CD4-positive, alpha-beta T cell treated with Interleukin-4 for 4 hours (primary cell): ENCODE results near the gene LGR6.
"Not testable (repeated sequence)": the region's sequence is repeated elsewhere in the genome, so short reads cannot be mapped to it uniquely, and the experiment has no call there.

Source experiments
- DNase-seq: peaks from one replicate; pipeline ENCODE4 v3.0.0-alpha.2; 2020

Gene LGR6

GRCh38 chr1:202227053-202227672 is 33.6 kb downstream of the LGR6 start:
- no peak for DNase-seq

- no peak for DNase-seq
Observed at GRCh38 chr1:202227997-202228401, 34.4 kb downstream of the LGR6 start.

GRCh38 chr1:202228484-202229122 is 35.0 kb downstream of the LGR6 start:
- DNase-seq = no peak

- DNase-seq = no peak
Observed at GRCh38 chr1:202229376-202229775, 35.8 kb downstream of the LGR6 start.

GRCh38 chr1:202230061-202230938 is 36.7 kb downstream of the LGR6 start:
- DNase-seq = no peak

GRCh38 chr1:202230939-202231645 is 37.5 kb downstream of the LGR6 start:
- DNase-seq = no peak

GRCh38 chr1:202233171-202233570 is 39.6 kb downstream of the LGR6 start:
- DNase-seq = no peak

GRCh38 chr1:202233804-202234203 is 40.2 kb downstream of the LGR6 start:
- DNase-seq = no peak

- no peak for DNase-seq
Observed at GRCh38 chr1:202234331-202235002, 40.9 kb downstream of the LGR6 start.

- no peak for DNase-seq
Observed at GRCh38 chr1:202235003-202235660, 41.5 kb downstream of the LGR6 start.

GRCh38 chr1:202235856-202236837 is 42.5 kb downstream of the LGR6 start:
- DNase-seq = peak; percentile 60

- no peak for DNase-seq
Observed at GRCh38 chr1:202237052-202237451, 43.5 kb downstream of the LGR6 start.

GRCh38 chr1:202238914-202239313 is 45.3 kb downstream of the LGR6 start:
- no peak for DNase-seq

GRCh38 chr1:202240226-202240625 is 46.6 kb downstream of the LGR6 start:
- DNase-seq = not testable (repeated sequence)

GRCh38 chr1:202240956-202241355 is 47.4 kb downstream of the LGR6 start:
- no peak for DNase-seq

- no peak for DNase-seq
Observed at GRCh38 chr1:202241376-202242079, 47.9 kb downstream of the LGR6 start.

- no peak for DNase-seq
Observed at GRCh38 chr1:202242080-202242419, 48.5 kb downstream of the LGR6 start.

GRCh38 chr1:202243006-202243405 is 49.4 kb downstream of the LGR6 start:
- no peak for DNase-seq

- DNase-seq = no peak
Observed at GRCh38 chr1:202244841-202245261, 51.3 kb downstream of the LGR6 start.

GRCh38 chr1:202245391-202245790 is 51.8 kb downstream of the LGR6 start:
- DNase-seq = no peak
